ENCODE measurements around the gene ZWILCH.
"Not testable (repeated sequence)": the region's sequence is repeated elsewhere in the genome, so short reads cannot be mapped to it uniquely, and the experiment has no call there.

The ZWILCH gene

DNA sequence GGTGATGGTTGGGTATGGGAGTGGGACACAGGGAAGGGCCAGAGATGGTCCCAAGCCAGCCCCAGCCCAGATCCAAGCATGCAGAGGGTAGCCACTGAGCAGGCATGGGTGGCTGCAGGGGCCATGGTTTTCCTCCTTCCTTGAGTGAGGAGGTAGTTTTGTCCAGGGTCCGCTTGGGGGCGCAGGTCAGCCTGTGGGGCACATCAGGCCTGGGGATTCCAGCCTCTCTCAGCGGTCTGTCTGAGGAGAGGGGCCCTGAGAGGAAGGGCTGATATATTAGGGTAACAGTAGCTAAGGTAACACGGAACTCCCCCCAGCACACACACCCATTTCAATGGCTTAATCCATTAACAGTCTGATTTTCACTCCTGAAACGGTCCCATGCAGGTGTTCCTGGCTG is 83.4 kb downstream of the ZWILCH start:
- TF ChIP-seq, protein P1, sequence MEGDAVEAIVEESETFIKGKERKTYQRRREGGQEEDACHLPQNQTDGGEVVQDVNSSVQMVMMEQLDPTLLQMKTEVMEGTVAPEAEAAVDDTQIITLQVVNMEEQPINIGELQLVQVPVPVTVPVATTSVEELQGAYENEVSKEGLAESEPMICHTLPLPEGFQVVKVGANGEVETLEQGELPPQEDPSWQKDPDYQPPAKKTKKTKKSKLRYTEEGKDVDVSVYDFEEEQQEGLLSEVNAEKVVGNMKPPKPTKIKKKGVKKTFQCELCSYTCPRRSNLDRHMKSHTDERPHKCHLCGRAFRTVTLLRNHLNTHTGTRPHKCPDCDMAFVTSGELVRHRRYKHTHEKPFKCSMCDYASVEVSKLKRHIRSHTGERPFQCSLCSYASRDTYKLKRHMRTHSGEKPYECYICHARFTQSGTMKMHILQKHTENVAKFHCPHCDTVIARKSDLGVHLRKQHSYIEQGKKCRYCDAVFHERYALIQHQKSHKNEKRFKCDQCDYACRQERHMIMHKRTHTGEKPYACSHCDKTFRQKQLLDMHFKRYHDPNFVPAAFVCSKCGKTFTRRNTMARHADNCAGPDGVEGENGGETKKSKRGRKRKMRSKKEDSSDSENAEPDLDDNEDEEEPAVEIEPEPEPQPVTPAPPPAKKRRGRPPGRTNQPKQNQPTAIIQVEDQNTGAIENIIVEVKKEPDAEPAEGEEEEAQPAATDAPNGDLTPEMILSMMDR (IDR thresholded peaks at IDR 0.05; ENCODE audit: low read depth, low read length), result no peak
- no peak for DNase-seq (ENCODE audit: extremely low read depth, low read depth)

DNA sequence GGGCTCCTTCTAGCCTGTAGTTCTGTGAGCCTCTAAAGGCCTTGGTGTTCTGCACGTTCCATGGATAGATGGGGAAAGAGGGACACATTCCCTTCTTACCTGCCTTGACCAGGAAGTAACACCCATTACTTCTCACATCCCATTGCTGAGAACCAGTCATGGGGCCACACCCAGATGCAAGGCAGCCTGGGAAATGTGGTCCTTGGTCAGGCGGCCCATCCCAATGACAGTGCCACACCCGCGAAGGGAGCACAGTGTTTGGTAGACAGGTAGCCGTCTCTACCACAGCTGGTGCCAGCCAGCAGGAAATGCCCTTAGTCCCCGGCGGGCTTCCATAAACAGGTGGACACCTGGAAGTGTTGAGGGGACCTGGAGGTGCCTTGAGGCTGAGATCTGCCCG is 83.8 kb downstream of the ZWILCH start:
- DNase-seq (ENCODE audit: extremely low read depth, low read depth), result no peak
- TF ChIP-seq, protein P1 (IDR thresholded peaks at IDR 0.05; ENCODE audit: low read depth, low read length), result no peak

- not testable (repeated sequence) for DNase-seq (ENCODE audit: extremely low read depth, low read depth)
Observed at GRCh38 chr15:66589429-66589828, 84.3 kb downstream of the ZWILCH start.

DNA sequence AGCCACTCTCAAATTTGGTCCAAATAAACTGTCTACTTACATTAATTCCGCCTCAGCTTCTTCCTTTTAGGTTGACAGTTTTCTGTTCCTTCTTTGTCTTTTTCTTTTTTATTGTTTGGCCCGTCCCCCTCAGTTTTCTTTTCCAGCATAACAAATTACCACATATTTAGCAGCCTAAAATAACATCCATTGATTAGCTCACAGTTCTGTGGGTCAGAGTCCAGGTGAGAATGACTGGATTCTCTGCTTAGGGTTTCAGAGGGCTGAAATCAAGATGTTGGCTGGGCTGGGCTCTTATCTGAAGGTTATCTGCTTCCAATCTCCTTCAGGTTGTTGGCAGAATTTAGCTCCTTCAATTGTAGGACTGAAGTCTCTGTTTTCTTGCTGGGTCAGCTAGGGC is 85.3 kb downstream of the ZWILCH start:
- no peak for DNase-seq (ENCODE audit: extremely low read depth, low read depth)
- TF ChIP-seq, protein P1 (IDR thresholded peaks at IDR 0.05; ENCODE audit: low read depth, low read length), result no peak

- TF ChIP-seq, protein P1 (IDR thresholded peaks at IDR 0.05; ENCODE audit: low read depth, low read length), result no peak
- DNase-seq (ENCODE audit: extremely low read depth, low read depth), result no peak
Observed at GRCh38 chr15:66591322-66591862, 86.3 kb downstream of the ZWILCH start.

GRCh38 chr15:66592505-66593218 is 87.5 kb downstream of the ZWILCH start:
- no peak for DNase-seq (ENCODE audit: extremely low read depth, low read depth)
- TF ChIP-seq, protein P1 (IDR thresholded peaks at IDR 0.05; ENCODE audit: low read depth, low read length), result no peak

- TF ChIP-seq, protein P1 (IDR thresholded peaks at IDR 0.05; ENCODE audit: low read depth, low read length), result no peak
- no peak for DNase-seq (ENCODE audit: extremely low read depth, low read depth)
Observed at GRCh38 chr15:66593219-66593780, 88.2 kb downstream of the ZWILCH start.

Measured in AG09319 (cell line).